Psoas muscle (tissue), 8 donors: ENCODE data around the gene MYO9A. TPM values are rescaled to one million over a fixed set of nuclear protein-coding genes. Genes with fewer than 3 reads are reported as not detected.

Source experiments
- ATAC-seq, 4 donors: fragments of 200-7000 bp; cut with Tn5 transposase; one replicate each; pipeline ENCODE4 v1.9.1; 2020; ENCODE audit warnings: moderate library complexity in 3 of 4, mild to moderate bottlenecking in 2 of 4
- DNase-seq, 2 donors: peaks; one replicate each; pipeline ENCODE4 v3.0.0-alpha.2; 2020
- H3K27ac ChIP-seq: fragments of 200-600 bp; one replicate; pipeline ENCODE4 v1.8.0; 2022
- H3K27me3 ChIP-seq, 3 donors: fragments of 200-600 bp in 1 of 3; one replicate each; pipeline versions ENCODE4 v1.6.1 to v1.8.0; 2013 to 2022; ENCODE audit warnings: low read length in 2 of 3, mild to moderate bottlenecking in 2 of 3, moderate library complexity in 1 of 3; ENCODE audit not compliant: insufficient read depth in 3 of 3
- H3K36me3 ChIP-seq, 2 donors: fragments of 200-600 bp in 1 of 2; one replicate each; pipeline versions ENCODE4 v1.6.1 to v1.8.0; 2013 to 2022; ENCODE audit warnings: low read depth in 1 of 2, mild to moderate bottlenecking in 1 of 2, moderate library complexity in 1 of 2; ENCODE audit not compliant: insufficient read depth in 1 of 2
- H3K4me1 ChIP-seq: fragments of 200-600 bp; one replicate; pipeline ENCODE4 v1.8.0; 2022
- H3K4me3 ChIP-seq: fragments of 200-600 bp; one replicate; pipeline ENCODE4 v1.8.0; 2022; ENCODE audit warnings: mild to moderate bottlenecking
- H3K9me3 ChIP-seq: fragments of 200-600 bp; one replicate; pipeline ENCODE4 v1.8.0; 2022
- WGBS, 3 donors: extraction: QIAGEN DNeasy Blood & Tissue Kit; methylation state at CpG; one replicate each; pipeline versions ENCODE4 v1.1.6 to v1.1.7; 2013; 5-methylcytosine and 5-hydroxymethylcytosine counted together
- intact Hi-C, 2 donors: fragments of 100-400 bp; cut with DNase I; formaldehyde crosslinking; loops; one replicate each; pipeline versions ENCODE4 v1.11.0 to v1.14.2; 2022
- polyA plus RNA-seq, 3 donors: library from polyadenylated mRNA; stranded (reverse); fragments of 200-250 nt; gene quantifications; one replicate each; pipeline ENCODE4 v1.2.3, GENCODE V29; 2013
- total RNA-seq, 4 donors: library from RNA; stranded (reverse); fragmentation: NEBNext Ultra II Directional in 2 of 4; extraction: Animal tissue kit (Norgen Biotek cat#: 25700) in 2 of 4; gene quantifications; one replicate each; pipeline versions ENCODE4 v1.2.1 to v1.2.4, GENCODE V29; 2021 to 2023
- TF ChIP-seq, protein P1 (sequence below): fragments of 200-600 bp; IDR thresholded peaks from one replicate; pipeline ENCODE4 v1.8.0; 2022; ENCODE audit warnings: antibody characterized with exemption
- donor health status: healthy with polysubstance abuse.
- donor health status: DM: no; HTN: no; CAD: no; lungs with moderate emphysema.
- donor health status: Bipolar disorder and iron deficiency.
- donor health status: healthy.
- donor health status: DM: yes; HTN: yes; CAD: no.
- donor health status: DM: no; HTN: no; CAD: no.
- donor health status: DM: no; HTN: no; CAD: no.
- donor health status: DM: yes; HTN: yes; CAD: no.

The MYO9A gene
- total and polyA plus RNA-seq, 7 donors: 3.4 to 28.4 (median 23.0) TPM

DNA sequence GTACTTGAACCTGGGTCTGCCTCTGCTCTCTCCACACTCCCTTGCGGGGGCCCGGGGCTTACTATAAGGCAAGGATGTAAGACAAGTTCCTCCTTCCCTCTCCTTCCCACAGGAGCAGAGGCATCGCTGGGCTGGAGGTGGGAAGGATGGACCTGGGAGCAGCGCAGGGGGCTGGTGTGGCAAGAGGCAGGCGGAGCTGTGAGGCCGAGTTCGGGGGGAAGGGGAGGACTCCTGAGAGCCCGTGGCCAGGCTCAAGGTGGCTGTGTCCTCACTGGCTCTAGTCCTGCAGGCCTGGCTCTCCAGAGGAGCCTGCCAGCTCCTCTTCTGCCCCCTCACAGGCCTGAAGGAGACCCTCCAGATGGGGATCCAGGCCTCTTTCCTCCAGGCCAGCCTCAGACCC, 308.6 kb downstream of the MYO9A start:
- Histone ChIP-seq H3K9me3 (no peaks in the 10 kb centered on the region), H3K27ac (no peak overlapping the region), H3K36me3 (no peaks in the 10 kb centered on the region), H3K4me1 (no peaks in the 10 kb centered on the region), H3K4me3 (no peak overlapping the region), H3K27me3 (peaks cover 0 to 4% (median 0%) of the 10 kb centered on the region in 3 donors)
- ATAC-seq (no peak), DNase-seq (no peak)
- intact Hi-C loops: loop anchor here in 1 of 2 donors (10.0 kb wide), 1 partner anchor 985 kb away; no protein-coding TSS in a partner anchor
- TF ChIP-seq, protein P1, sequence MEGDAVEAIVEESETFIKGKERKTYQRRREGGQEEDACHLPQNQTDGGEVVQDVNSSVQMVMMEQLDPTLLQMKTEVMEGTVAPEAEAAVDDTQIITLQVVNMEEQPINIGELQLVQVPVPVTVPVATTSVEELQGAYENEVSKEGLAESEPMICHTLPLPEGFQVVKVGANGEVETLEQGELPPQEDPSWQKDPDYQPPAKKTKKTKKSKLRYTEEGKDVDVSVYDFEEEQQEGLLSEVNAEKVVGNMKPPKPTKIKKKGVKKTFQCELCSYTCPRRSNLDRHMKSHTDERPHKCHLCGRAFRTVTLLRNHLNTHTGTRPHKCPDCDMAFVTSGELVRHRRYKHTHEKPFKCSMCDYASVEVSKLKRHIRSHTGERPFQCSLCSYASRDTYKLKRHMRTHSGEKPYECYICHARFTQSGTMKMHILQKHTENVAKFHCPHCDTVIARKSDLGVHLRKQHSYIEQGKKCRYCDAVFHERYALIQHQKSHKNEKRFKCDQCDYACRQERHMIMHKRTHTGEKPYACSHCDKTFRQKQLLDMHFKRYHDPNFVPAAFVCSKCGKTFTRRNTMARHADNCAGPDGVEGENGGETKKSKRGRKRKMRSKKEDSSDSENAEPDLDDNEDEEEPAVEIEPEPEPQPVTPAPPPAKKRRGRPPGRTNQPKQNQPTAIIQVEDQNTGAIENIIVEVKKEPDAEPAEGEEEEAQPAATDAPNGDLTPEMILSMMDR: no peak
- WGBS, 3 donors: 94 to 95% (median 95%) methylated on average over 6 to 8 of the region's 8 CpGs

DNA sequence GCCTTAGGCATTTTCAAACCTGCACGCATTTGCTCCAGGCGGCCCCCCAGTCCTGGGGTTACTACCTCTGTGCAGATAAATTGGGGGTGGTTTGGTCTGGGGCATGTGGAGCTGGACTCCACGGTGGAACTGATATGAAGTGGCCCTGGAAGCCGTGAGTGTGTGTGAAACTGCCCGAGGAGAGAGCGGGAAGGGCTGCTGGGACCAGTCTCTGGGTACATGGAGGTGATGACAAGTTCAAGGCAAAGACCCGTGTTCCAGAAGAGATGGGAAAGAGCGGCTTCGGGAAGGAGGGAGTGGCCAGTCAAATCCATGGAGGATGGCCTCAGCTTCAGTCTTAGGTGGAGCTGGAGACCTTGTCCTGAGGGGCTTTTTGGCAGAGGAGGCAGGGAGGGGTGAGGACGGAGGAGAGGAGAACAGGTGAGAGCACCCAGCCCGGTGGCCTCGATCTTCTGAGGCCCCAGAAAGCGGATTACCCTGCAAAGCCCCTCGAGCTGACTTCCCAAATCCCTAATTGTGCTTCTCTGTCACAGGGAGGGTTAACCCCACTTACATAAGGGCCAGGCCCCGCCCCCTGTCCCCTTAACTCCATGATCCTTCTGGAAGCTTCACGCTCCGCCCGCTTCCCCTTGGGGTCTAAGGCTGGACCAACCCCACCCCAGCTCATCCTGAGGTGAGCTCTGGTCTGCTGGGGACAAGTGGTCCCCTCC, 309.5 kb downstream of the MYO9A start:
- no peak overlapping the region for H3K4me3 ChIP-seq
- no peaks in the 10 kb centered on the region for H3K4me1 ChIP-seq
- peaks cover 0 to 4% (median 0%) of the 10 kb centered on the region in 3 donors for H3K27me3 ChIP-seq
- 80 to 87% (median 81%) methylated on average over 17 to 18 of the region's 18 CpGs for WGBS, 3 donors
- ATAC-seq (no peak), DNase-seq (no peak)
- H3K27ac ChIP-seq: no peak overlapping the region
- H3K9me3 ChIP-seq: no peaks in the 10 kb centered on the region
- no peaks in the 10 kb centered on the region for H3K36me3 ChIP-seq
- TF ChIP-seq, protein P1: no peak
- intact Hi-C loops: loop anchor here in 1 of 2 donors (10.0 kb wide), 1 partner anchor 984 kb away; no protein-coding TSS in a partner anchor

DNA sequence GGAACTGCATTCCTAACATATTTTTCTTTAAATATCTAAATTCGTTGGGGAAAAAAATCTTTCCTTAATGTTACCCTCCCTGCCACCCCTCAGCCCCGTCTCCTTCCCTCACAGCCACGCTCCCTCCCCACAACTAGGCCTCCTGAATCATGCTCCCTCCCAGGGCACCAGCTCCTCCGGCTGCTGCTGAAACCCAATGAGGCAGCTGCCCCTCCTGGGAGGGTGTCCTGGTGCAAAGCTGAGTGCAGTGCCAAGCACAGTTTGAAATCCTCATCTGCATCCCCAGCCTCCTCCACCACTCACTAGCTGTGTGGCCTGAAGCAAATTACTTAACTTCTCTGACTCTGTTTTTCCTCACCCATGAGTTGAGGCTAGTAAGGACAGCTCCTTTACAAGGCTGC, 310.3 kb downstream of the MYO9A start:
- Histone ChIP-seq H3K36me3 (no peaks in the 10 kb centered on the region), H3K27me3 (peaks cover 0 to 4% (median 0%) of the 10 kb centered on the region in 3 donors), H3K9me3 (no peaks in the 10 kb centered on the region), H3K4me3 (no peak overlapping the region), H3K27ac (no peak overlapping the region), H3K4me1 (no peaks in the 10 kb centered on the region)
- intact Hi-C loops: loop anchor here in 1 of 2 donors (10.0 kb wide), 1 partner anchor 983 kb away; no protein-coding TSS in a partner anchor
- ATAC-seq: no peak
- no peak for DNase-seq
- 38 to 68% (median 45%) methylated on average over 4 of the region's 4 CpGs for WGBS, 3 donors
- TF ChIP-seq, protein P1: no peak

DNA sequence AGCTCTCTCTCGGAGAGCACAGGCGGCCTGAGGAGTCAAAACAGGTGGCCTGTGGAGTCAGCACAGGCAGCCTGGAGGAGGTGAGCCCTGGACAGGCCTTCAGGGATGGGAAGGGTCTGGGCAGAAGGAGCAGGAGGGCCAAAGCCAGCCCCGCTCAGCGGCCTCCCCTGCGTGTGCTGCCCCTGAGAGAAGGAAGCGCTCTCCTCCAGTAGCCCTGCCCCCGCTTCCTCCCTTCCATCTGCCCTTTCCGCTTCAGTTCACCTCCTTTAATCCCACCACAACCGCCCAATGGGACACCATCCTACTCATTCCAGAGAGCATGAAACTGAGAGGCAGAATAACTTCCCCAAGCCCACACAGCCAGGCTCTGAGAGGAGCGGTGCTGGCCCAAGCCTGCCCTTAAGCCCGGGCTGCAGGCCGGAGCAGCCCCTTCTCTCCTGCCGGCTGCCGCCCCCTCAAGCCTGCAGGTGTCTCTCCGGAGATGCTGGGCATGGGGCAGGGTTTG, 310.8 kb downstream of the MYO9A start:
- 65 to 72% (median 70%) methylated on average over 15 of the region's 15 CpGs for WGBS, 3 donors
- DNase-seq (no peak), ATAC-seq (no peak)
- Histone ChIP-seq H3K9me3 (no peaks in the 10 kb centered on the region), H3K27ac (no peak overlapping the region), H3K27me3 (peaks cover 0 to 4% (median 0%) of the 10 kb centered on the region in 3 donors), H3K36me3 (no peaks in the 10 kb centered on the region), H3K4me1 (no peaks in the 10 kb centered on the region), H3K4me3 (no peak overlapping the region)
- TF ChIP-seq, protein P1: no peak
- intact Hi-C loops: loop anchor here in 1 of 2 donors (10.0 kb wide), 1 partner anchor 982 kb away; no protein-coding TSS in a partner anchor
